Stimulated activated CD4-positive, alpha-beta T cell treated with anti-CD3 and anti-CD28 coated beads, Interleukin-4, amount 100 ng/mL, for 48 hours (primary cell): Measurements from ENCODE around the gene MARCHF10.
"Not testable (repeated sequence)": the region's sequence is repeated elsewhere in the genome, so short reads cannot be mapped to it uniquely, and the experiment has no call there.

Experiments used
- DNase-seq, 2 donors: peaks; one replicate each; pipeline ENCODE4 v3.0.0-alpha.2; 2020; ENCODE audit warnings: low read depth in 2 of 2

Gene MARCHF10

DNA sequence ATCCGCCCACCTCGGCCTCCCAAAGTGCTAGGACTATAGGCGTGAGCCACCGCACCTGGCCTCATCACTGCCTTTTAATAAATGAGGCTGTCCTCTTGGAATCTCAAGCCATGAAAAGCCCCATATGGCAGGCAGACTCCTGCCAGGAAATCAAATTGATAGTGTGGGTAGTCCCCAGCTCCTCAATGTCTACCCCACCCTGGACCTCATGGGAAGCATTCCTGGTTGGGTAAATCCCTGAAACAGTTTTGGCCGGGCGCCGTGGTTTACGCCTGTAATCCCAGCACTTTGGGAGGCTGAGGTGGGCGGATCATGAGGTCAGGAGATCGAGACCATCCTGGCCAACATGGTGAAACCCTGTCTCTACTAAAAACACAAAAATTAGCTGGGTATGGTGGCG, 109.7 kb downstream of the MARCHF10 start:
- not testable (repeated sequence) for DNase-seq

DNA sequence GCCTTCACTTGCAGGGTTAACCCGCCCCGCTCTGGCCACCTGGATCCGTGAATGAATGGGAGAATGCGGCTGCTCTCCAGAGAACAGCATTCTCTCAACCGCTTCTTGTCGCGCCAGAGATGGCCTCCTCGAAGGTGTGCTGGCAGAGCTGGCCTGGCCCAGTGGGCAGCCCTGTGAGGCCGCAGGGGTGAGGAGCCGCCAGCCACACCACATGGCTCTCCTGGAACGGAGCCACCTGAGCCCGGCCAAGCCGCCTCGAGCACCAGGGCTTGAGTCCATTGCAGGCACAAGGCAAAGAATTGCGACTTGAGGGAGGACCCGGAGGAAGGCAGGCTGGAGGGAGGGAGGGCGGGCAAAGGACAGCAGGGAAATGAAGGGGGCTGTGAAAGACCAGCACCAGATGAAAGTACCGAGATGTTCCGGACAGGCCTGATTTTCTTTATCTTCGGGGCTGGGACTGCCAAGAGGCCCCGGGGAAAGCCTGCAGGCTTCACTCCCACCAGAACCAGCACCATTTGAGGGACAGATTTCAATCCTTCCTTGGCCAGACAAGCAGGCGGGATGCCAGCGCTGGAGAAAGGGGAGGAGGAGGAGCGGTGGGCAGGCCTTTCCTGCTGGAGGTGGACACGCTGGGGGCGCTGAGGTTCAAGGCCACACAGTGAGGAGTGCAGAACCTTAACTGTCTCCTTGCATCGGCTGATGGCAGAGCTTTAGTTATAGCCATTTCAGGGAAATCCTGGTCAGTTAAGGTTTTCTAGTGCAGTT, 111.2 kb downstream of the MARCHF10 start:
- no peak for DNase-seq

DNA sequence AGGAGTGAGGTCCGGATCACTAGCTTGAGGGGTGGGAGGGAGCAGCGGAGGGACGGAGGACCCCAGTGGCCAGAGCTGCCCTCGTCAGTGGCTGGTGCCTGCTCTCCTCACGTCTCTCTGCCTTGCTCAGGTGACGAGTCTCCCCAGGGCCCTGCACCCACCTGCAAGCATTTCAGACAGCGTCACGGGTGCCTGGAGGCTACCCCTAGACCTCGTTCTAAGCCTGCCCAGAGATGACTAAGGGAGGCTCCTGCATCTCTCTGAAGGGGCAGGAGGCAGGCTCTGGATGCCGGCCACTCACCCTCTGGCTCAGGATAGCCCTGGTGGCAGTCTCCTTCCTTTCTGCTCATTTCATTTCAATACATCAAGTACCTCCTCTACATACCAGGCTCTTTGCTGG, 111.9 kb downstream of the MARCHF10 start:
- no peak for DNase-seq

DNA sequence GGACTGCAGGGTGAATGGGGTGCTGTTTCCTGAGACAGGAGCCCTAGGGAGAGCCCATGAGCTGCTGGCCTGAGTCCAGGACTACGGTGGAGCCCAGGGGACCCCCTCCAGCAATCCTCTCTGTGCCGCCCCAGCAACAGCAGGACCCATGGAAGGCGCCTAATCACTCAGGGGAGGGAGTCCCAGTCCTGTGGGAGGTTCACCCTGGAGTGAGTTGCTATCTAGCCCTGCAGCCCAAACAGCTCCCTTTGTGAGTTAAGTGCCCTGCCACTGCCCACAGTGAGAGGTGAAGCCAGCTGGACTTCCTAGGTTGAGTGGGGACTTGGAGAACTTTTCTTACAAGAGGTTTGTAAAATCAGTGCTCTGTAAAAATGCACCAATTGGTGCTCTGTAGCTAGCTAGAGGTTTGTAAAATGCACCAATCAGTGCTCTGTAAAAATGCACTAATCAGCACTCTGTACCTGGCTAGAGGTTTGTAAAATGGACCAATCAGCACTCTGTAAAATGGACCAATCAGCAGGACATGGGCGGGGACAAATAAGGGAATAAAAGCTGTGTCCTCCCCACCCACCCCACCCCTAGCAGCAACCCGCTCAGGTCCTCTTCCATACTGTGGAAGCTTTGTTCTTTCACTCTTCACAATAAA, 112.9 kb downstream of the MARCHF10 start:
- DNase-seq, result not testable (repeated sequence)

DNA sequence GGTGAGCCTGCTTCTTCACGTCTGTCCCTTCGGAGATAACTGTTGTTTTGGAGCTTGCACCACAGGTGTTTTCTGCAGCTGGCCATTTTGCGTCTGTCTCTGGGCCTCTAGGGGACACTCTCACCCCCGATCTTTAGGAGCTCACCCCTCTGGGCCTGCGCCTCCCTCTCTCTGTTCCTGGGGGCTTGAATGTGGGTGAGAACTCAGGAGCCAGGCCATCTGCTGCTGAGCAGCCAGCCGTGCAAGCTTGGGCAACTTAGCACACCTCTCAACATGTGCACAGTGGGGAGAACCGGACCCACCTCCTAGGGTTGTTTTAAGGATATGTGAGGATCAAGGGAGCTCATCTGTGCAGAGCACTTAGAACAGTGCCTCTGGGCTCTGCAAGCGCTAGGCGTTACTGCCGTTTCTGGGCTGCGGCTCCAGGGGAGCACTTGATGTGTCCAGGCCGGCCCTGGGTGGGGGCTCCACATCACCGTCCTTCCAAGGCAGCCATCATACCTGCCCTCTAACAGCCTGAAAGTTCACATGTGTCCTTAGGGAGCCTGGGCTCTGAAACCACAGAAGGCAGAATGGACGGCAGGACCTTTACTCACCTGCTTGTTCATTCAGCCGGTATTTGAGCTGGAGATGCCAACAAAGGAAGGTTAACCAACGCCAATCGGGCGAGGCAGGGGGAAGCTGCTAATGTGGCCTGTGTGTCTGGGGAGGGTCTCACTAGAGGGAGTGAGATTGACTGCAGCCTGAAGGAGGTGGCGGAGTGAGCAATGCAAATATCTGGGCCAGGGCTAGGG, 114.3 kb downstream of the MARCHF10 start:
- no peak for DNase-seq

DNA sequence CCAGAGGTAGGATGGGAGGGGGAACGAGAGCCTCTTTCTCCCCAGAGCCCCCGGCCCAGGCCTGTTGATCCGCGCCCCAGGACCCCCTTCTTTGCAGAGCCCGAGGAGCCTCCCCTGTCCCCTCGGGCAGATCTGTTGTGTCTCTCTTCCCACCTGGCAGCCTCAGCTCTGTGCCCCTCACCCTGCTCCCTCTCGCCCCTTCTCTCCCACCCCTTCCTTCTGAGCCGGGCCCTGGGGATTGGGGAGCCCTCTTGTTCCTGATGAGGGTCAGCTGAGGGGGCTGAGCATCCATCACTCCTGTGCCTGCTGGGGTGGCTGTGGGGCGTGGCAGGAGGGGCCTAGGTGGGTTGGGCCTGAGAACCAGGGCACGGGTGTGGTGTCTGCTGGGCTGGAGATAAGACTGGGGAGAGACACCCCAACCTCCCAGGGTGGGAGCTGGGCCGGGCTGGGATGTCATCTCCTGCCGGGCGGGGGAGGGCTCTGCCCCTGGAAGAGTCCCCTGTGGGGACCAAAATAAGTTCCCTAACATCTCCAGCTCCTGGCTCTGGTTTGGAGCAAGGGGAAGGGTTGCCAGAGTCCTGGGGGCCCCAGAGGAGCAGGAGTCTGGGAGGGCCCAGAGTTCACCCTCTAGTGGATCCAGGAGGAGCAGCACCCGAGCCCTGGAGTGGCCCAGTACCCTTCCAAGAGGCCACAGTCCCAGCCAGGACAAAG, 115.2 kb downstream of the MARCHF10 start:
- DNase-seq, result no peak

DNA sequence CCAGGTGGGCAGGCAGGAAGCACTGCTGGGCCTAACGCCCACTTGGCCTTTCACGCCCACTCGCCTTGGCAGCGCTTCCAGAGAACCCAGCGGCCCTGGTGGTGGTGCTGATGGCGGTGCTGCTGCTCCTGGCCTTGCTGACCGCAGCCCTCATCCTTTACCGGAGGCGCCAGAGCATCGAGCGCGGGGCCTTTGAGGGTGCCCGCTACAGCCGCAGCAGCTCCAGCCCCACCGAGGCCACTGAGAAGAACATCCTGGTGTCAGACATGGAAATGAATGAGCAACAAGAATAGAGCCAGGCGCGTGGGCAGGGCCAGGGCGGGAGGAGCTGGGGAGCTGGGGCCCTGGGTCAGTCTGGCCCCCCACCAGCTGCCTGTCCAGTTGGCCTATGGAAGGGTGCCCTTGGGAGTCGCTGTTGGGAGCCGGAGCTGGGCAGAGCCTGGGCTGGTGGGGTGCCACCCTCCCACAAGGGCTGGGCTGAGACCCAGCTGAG, 115.9 kb downstream of the MARCHF10 start:
- no peak for DNase-seq

DNA sequence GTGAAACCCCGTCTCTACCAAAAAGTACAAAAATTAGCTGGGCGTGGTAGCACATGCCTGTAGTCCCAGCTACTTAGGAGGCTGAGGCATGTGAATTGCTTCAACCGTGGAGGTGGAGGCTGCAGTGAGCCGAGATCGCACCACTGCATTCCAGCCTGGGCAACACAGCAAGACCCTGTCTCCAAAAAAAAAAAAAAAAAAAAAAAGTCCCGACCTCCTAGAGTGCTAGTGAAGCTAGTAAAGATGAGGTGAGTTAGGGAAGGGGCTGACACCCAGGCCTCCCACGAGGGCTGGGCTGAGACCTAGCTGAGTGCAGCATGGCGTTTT, 116.6 kb downstream of the MARCHF10 start:
- DNase-seq, result not testable (repeated sequence)

DNA sequence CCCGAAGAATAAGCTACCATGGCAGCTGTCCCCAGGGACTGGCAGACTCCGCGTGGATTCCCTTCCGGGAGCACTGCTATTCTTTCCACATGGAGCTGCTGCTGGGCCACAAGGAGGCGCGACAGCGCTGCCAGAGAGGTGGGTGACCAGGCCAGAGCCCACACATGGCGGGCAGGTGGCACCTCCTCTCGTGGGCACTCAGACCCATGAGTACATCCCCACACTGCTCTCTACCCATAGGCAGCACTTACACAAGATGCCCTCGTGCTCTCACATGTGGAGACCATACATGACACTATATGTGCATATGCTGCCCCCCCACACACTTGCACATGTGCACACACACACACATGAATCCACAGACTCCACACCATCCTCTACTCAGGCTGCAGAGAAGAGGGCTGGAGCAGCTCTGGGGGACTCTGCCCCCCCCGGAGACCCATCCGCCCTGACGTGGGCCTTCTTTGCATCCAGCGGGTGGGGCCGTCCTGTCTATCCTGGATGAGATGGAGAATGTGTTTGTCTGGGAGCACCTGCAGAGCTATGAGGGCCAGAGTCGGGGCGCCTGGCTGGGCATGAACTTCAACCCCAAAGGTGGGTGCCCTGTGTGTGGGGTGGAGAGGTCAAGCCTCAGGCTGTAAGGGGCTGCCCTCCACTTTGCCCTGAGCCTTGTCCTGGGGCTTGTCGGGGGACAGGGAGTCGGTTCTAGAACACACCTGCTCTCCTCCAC, 117.8 kb downstream of the MARCHF10 start:
- no peak for DNase-seq

DNA sequence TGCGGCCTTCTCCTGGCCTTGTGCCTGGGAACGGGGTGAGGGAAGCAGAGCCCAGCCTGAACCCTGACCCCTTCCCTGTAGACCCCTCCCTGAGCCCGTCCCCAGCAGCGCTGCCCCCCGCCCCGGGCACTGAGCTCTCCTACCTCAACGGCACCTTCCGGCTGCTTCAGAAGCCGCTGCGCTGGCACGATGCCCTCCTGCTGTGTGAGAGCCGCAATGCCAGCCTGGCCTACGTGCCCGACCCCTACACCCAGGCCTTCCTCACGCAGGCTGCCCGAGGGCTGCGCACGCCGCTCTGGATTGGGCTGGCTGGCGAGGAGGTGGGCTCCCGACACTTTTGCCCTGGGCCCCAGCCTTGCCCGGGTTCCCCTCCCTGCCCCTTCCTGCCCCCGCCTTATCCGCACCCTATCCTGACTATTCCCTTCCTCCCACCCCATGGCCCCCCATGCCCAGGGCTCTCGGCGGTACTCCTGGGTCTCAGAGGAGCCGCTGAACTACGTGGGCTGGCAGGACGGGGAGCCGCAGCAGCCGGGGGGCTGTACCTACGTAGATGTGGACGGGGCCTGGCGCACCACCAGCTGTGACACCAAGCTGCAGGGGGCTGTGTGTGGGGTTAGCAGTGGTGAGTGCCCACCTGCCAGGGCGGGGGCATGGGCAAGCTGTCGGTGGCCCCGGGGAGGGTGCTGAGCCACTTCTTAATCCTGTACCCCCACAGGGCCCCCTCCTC, 118.5 kb downstream of the MARCHF10 start:
- no peak for DNase-seq

DNA sequence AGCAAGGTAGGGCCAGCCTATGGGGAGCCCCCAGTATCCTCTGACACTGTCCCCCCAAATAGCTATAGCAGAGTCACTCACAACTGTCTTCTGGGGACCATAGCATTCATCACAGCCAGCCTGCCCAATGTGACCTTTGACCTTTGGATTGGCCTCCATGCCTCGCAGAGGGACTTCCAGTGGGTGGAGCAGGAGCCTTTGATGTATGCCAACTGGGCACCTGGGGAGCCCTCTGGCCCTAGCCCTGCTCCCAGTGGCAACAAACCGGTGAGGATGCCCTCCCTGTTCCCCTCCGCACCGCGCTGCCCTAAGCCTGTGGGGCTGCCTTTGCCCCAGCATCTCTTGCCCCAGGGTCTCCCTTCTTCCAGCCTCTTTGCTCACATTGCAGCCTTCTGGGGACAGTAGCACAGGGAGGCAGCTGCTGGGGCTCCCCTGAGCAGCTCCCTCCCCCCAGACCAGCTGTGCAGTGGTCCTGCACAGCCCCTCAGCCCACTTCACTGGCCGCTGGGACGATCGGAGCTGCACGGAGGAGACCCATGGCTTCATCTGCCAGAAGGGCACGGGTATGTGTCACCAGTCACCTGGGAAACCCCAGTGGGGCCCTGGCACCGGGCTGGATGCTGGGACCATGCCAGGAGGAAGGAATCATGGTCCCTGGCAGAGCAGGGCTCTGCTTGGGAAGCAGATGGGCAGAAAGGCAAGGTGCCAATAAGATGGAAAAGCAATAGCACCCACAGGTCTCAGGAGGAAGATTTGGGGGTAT, 119.5 kb downstream of the MARCHF10 start:
- DNase-seq, result no peak

DNA sequence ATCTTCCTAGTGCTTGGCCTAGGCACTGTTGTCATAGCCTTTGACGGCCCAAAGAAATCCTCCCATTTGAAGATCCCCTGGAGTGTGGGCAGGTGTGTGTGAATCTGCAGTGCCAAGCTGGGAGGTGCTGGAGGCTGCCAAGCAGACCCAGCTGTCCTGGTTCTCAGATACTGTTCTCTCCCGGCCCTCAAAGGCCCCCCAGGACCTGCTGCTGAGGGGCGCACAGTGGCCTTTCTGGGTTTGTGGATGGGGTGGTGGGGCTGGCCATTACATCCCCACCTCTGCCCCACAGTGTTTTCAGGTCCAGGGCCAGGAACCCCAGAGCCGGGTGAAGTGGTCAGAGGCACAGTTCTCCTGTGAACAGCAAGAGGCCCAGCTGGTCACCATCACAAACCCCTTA, 120.1 kb downstream of the MARCHF10 start:
- DNase-seq, result no peak

DNA sequence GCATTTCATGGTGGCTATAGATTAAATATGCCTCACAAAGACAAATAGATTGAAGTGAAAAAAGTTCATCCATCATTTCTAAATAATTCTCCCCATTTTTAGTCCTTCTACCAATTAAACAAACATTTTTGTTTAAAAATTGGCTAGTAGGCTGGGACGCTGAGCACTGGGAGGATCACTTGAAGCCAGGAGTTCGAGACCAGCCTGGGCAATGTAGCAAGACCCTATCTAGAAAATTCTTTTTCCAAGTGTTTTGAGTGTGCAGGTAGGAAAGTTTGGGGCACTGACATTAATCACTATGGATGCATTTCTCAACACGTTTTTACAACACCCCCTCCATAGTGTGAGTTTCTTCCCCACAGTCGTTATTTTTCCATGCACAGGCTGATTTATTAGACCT, 123.9 kb downstream of the MARCHF10 start:
- no peak for DNase-seq

DNA sequence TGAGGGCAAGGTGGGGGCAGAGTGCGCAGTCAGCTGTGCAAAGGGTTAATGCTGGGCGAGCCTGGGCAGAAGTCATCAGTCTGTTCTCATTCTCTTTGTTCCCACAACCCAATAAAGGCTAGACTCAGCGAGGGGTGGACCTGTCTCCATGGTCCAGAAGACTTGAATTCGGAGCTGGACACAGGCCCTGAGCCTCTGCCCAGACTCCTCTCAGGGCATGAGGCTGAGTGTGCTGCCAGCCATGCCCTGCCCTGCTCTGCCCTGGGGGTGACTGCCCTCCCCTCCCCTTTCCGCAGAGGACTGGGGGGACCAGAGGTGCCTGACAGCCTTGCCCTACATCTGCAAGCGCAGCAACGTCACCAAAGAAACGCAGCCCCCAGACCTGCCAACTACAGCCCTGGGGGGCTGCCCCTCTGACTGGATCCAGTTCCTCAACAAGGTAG, 126.2 kb downstream of the MARCHF10 start:
- DNase-seq, result no peak

DNA sequence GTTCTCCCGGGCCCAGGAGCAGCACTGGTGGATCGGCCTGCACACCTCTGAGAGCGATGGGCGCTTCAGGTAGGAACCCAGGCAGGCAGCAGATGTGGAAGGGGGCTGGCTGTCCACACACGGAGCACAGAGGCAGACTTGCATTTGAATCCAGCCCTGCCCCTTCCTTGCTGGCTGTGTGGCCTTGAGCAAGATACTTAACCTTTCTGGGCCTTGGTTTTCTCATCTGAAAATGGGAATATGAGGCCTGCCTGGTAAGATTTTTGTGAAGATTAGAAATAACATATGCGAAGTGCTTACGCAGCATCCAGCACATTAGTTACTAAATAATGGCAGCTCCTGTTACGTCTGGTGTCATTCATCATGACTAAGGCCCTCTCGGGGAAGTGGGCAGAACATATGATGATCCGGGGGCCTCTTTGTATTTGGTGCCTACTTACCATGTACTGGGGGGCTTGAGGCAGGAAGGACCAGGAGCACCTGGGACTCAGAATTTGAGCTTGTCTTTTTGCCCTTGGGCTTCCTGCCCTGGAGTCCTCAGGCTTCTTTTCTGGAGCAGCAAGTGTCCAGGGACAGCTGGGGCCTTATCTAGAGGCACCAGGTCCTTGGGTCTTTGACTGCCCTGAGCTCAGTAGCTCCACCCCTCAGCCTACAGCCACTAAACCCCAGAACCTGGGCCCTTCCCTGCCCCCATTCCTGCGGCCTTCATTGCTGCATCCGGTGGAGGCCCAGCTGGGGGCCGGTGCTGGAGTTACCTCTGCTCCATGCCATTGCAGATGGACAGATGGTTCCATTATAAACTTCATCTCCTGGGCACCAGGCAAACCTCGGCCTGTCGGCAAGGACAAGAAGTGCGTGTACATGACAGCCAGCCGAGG, 126.8 kb downstream of the MARCHF10 start:
- DNase-seq, result no peak

DNA sequence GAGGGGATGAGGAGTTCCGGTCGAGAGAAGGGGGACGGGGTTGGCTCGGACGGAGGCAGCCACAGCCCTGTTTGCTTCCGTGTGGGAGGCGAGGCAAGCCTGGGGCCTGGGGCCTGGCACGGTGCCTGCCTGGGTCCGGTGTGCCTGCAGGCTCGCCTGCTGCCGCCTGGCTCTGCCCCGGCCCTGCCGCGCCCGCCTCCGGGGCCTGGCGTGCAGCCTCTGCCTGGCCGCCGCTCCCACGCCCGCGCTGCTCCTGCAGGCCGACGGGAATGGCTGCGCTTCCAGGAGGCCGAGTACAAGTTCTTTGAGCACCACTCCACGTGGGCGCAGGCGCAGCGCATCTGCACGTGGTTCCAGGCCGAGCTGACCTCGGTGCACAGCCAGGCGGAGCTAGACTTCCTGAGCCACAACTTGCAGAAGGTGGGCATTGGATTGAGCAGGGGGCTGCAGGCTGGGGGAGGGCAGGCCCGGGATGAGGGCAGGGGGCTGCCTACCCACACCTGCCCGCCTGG, 127.5 kb downstream of the MARCHF10 start:
- no peak for DNase-seq

DNA sequence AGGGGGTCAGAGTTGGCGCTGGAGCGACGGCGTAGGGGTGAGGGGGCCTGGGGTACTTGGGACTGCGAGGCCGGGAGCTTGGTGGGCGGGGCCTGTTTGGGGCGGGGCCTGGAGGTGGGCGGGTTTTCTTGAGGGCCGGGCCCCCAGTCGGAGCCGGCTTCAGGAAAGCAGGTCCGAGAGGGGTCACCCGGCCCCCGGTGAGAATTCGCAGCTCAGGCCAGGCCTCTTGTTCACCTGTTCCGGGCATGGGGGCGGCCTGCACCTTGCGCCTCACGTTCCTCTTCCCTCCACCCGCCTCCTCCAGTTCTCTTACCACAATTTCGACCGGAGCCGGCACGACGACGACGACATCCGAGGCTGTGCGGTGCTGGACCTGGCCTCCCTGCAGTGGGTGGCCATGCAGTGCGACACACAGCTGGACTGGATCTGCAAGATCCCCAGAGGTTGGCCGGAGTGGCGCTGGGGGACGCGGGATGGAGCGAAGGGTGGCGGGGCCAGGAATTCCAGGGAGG, 128.2 kb downstream of the MARCHF10 start:
- no peak for DNase-seq

DNA sequence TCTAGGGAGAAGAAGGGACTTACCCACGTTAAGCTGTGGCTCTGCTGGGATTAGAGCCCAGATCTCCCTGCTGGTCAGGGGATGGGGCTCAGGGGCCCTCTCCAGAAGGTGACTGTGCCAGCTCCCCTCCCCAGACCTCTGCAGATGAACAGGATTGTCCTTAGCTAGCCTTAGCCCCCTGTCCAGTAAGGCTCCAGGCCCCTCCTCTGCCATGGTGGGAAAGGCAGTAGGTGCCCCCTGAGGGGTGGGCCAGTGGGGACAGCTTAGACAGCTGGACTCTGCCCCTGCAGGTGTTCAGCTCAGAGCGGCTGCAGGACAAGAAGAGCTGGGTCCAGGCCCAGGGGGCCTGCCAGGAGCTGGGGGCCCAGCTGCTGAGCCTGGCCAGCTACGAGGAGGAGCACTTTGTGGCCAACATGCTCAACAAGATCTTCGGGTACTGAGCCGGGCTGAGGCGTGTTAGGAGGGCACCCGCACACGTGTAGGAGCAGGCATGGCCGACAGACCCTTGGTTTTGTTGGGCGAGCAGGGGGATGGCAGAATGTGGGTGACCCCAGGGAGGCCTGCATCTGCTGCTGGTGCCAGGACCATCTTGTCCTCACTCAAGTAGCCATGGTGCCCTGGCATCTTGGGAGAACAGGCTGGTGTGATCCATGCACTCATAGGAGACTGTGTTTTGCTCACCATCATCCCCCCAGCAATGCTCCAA, 129.7 kb downstream of the MARCHF10 start:
- no peak for DNase-seq
